Stimulated activated CD4-positive, alpha-beta T cell treated with anti-CD3 and anti-CD28 coated beads, Interleukin-4, amount 100 ng/mL, for 48 hours (primary cell): ENCODE results near the gene MKNK1.
A peak's percentile ranks its signal among the peaks of the same experiment; 100 is the strongest.

Experiments used
- DNase-seq, 2 donors: peaks; one replicate each; pipeline ENCODE4 v3.0.0-alpha.2; 2020; ENCODE audit warnings: low read depth in 2 of 2

The MKNK1 gene

GRCh38 chr1:46539972-46540371 lies 64.1 kb downstream of the MKNK1 start:
- DNase-seq = no peak

GRCh38 chr1:46538147-46538546 lies 65.9 kb downstream of the MKNK1 start:
- DNase-seq = no peak

- no peak for DNase-seq
Measured at GRCh38 chr1:46537651-46538050, 66.4 kb downstream of the MKNK1 start.

GRCh38 chr1:46536527-46536926 lies 67.5 kb downstream of the MKNK1 start:
- no peak for DNase-seq

GRCh38 chr1:46535063-46535462 lies 69.0 kb downstream of the MKNK1 start:
- no peak for DNase-seq

- peak in 1 of 2 donors; percentile 36 for DNase-seq
Measured at GRCh38 chr1:46533179-46533864, 70.7 kb downstream of the MKNK1 start.

- DNase-seq = peak; percentile 55
Measured at GRCh38 chr1:46532498-46533178, 71.4 kb downstream of the MKNK1 start.

- no peak for DNase-seq
Measured at GRCh38 chr1:46532095-46532494, 72.0 kb downstream of the MKNK1 start.

- no peak for DNase-seq
Measured at GRCh38 chr1:46530791-46531409, 73.2 kb downstream of the MKNK1 start.

GRCh38 chr1:46530311-46530710 lies 73.8 kb downstream of the MKNK1 start:
- no peak for DNase-seq

GRCh38 chr1:46529031-46529630 lies 74.9 kb downstream of the MKNK1 start:
- no peak for DNase-seq

GRCh38 chr1:46528297-46528955 lies 75.6 kb downstream of the MKNK1 start:
- no peak for DNase-seq

GRCh38 chr1:46527474-46528296 lies 76.4 kb downstream of the MKNK1 start:
- DNase-seq = peak; percentile 74 to 80

- no peak for DNase-seq
Measured at GRCh38 chr1:46526691-46527291, 77.3 kb downstream of the MKNK1 start.

- DNase-seq = no peak
Measured at GRCh38 chr1:46526013-46526690, 77.9 kb downstream of the MKNK1 start.

- no peak for DNase-seq
Measured at GRCh38 chr1:46525253-46525983, 78.7 kb downstream of the MKNK1 start.

- DNase-seq = no peak
Measured at GRCh38 chr1:46524843-46525242, 79.2 kb downstream of the MKNK1 start.

- DNase-seq = no peak
Measured at GRCh38 chr1:46523496-46524353, 80.3 kb downstream of the MKNK1 start.

- DNase-seq = no peak
Measured at GRCh38 chr1:46522969-46523320, 81.1 kb downstream of the MKNK1 start.
